ENCODE results near the gene SON.
"Not testable (repeated sequence)": the region's sequence is repeated elsewhere in the genome, so short reads cannot be mapped to it uniquely, and the experiment has no call there.

The SON gene

DNA sequence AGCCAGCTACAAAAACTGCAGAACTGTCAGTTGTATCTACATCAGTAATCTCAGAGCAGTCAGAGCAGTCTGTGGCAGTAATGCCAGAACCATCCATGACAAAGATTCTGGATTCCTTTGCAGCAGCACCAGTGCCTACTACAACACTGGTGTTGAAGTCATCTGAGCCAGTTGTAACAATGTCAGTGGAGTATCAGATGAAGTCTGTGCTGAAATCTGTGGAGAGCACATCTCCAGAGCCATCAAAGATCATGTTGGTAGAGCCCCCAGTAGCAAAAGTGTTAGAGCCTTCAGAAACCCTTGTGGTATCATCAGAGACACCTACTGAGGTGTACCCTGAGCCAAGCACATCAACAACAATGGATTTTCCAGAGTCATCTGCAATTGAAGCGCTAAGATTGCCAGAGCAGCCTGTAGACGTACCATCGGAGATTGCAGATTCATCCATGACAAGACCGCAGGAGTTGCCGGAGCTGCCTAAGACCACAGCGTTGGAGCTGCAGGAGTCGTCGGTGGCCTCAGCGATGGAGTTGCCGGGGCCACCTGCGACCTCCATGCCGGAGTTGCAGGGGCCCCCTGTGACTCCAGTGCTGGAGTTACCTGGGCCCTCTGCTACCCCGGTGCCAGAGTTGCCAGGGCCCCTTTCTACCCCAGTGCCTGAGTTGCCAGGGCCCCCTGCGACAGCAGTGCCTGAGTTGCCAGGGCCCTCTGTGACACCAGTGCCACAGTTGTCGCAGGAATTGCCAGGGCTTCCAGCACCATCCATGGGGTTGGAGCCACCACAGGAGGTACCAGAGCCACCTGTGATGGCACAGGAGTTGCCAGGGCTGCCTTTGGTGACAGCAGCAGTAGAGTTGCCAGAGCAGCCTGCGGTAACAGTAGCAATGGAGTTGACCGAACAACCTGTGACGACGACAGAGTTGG lies 7.3 kb downstream of the SON start:
- no peak for DNase-seq

DNA sequence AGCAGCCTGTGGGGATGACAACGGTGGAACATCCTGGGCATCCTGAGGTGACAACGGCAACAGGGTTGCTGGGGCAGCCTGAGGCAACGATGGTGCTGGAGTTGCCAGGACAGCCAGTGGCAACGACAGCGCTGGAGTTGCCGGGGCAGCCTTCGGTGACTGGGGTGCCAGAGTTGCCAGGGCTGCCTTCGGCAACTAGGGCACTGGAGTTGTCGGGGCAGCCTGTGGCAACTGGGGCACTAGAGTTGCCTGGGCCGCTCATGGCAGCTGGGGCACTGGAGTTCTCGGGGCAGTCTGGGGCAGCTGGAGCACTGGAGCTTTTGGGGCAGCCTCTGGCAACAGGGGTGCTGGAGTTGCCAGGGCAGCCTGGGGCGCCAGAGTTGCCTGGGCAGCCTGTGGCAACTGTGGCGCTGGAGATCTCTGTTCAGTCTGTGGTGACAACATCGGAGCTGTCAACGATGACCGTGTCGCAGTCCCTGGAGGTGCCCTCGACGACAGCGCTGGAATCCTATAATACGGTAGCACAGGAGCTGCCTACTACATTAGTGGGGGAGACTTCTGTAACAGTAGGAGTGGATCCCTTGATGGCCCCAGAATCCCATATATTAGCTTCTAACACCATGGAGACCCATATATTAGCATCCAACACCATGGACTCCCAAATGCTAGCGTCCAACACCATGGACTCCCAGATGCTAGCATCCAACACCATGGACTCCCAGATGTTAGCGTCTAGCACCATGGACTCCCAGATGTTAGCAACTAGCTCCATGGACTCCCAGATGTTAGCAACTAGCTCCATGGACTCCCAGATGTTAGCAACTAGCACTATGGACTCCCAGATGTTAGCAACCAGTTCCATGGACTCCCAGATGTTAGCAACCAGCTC lies 8.2 kb downstream of the SON start:
- DNase-seq: no peak

DNA sequence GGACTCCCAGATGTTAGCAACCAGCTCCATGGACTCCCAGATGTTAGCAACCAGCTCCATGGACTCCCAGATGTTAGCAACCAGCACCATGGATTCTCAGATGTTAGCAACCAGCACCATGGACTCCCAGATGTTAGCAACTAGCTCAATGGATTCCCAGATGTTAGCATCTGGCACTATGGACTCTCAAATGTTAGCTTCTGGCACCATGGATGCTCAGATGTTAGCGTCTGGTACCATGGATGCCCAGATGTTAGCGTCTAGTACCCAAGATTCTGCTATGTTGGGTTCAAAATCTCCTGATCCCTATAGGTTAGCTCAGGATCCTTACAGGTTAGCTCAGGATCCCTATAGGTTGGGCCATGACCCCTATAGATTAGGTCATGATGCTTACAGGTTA lies 8.8 kb downstream of the SON start:
- DNase-seq: no peak

DNA sequence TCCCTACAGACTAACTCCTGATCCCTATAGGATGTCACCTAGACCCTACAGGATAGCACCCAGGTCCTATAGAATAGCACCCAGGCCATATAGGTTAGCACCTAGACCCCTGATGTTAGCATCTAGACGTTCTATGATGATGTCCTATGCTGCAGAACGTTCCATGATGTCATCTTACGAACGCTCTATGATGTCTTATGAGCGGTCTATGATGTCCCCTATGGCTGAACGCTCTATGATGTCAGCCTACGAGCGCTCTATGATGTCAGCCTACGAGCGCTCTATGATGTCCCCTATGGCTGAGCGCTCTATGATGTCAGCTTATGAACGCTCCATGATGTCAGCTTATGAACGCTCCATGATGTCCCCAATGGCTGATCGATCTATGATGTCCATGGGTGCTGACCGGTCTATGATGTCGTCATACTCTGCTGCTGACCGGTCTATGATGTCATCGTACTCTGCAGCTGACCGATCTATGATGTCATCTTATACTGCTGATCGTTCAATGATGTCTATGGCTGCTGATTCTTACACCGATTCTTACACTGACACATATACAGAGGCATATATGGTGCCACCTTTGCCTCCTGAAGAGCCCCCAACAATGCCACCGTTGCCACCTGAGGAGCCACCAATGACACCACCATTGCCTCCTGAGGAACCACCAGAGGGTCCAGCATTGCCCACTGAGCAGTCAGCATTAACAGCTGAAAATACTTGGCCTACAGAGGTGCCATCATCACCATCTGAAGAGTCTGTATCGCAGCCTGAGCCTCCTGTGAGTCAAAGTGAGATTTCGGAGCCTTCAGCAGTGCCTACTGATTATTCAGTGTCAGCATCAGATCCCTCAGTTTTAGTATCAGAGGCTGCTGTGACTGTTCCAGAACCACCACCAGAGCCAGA lies 9.5 kb downstream of the SON start:
- no peak for DNase-seq

DNA sequence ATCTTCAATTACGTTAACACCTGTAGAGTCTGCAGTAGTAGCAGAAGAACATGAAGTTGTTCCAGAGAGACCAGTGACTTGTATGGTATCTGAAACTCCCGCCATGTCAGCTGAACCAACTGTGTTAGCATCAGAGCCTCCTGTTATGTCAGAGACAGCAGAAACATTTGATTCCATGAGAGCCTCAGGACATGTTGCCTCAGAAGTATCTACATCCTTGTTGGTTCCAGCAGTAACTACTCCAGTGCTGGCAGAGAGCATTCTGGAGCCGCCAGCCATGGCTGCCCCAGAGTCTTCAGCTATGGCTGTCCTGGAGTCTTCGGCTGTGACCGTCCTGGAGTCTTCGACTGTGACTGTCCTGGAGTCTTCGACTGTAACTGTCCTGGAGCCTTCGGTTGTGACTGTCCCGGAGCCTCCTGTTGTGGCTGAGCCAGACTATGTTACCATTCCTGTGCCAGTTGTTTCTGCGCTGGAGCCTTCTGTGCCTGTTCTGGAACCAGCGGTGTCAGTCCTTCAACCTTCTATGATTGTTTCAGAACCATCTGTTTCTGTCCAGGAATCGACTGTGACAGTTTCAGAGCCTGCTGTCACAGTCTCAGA lies 10.3 kb downstream of the SON start:
- no peak for DNase-seq

DNA sequence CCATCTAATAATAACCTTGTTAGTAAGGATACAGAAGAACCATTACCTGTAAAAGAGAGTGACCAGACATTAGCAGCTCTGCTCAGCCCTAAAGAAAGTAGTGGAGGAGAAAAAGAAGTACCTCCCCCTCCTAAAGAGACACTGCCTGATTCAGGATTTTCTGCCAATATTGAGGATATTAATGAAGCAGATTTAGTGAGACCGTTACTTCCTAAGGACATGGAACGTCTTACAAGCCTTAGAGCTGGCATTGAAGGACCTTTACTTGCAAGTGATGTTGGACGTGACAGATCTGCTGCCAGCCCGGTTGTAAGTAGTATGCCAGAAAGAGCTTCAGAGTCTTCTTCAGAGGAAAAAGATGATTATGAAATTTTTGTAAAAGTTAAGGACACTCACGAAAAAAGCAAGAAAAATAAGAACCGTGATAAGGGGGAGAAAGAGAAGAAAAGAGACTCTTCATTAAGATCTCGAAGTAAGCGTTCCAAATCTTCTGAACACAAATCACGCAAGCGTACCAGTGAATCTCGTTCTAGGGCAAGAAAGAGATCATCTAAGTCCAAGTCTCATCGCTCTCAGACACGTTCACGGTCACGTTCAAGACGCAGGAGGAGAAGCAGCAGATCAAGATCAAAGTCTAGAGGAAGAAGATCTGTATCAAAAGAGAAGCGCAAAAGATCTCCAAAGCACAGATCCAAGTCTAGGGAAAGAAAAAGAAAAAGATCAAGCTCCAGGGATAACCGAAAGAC lies 11.6 kb downstream of the SON start:
- DNase-seq: no peak

DNA sequence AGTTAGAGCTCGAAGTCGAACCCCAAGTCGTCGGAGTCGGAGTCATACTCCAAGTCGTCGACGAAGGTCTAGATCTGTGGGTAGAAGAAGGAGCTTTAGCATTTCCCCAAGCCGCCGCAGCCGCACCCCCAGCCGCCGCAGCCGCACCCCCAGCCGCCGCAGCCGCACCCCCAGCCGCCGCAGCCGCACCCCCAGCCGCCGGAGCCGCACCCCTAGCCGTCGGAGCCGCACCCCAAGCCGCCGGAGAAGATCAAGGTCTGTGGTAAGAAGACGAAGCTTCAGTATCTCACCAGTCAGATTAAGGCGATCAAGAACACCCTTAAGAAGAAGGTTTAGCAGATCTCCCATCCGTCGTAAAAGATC lies 12.1 kb downstream of the SON start:
- no peak for DNase-seq

DNA sequence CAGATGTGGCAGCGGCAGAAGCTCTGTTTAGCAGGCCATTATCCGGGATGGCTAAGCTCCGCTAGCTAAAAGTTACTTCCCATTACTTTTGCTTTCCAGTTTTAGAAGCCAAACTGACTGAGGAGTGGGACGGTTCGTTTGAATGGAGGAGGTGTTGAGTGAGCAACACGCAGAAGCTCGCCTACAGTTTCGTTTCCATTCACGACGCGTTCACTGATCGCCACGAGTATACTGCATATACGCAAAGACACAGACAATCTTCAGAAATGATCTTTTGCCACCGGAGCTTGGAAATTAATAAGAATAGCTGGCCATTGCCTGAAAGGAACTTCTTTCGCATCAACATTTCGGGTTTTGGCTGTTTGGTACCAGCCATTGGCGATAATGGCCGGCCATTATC lies 14.6 kb downstream of the SON start:
- no peak for DNase-seq

DNA sequence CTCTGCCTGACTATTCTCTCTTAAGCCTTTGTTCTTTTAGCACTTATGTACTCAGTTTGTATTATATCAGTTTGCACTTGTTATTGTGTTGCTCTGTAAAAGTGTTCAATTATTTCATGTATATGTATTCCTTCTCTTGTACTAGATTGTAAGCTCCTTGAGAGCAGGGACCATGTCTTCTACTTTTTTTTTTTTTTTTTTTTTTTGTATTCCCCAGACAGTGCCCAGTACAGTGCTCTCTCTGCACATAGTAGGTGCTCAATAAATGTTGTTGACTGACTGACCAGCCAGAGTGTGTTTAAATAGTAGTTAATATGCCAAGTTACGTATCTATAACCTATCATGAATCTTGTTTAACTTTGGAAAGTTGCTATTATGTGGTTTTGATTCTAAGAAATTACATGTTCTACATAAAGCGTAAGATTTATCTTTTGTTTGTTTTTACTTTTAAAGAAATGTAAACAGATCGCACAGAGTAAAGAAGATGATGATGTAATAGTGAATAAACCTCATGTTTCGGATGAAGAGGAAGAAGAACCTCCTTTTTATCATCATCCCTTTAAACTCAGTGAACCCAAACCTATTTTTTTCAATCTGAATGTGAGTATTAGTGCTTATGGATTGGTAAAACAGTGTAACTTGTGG lies 16.1 kb downstream of the SON start:
- no peak for DNase-seq

DNA sequence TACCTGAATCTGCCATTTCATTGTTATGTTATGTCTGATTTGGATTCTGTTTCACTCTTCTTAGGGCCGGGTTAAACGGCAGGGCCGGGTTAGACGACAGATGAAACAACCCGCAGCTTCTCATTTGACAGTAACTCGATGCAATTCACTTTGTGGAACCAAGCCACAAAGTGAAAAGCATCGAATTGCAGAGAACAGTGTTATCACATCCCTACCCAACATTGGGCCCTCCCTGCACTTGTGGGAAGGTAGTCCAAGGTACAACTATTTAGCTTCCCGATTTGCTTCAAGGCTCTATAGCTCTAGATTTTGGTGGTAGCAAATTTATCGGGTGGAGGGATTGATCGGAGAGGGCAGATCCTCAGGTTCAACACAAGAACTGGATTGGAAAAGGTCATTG lies 17.0 kb downstream of the SON start:
- DNase-seq: no peak

DNA sequence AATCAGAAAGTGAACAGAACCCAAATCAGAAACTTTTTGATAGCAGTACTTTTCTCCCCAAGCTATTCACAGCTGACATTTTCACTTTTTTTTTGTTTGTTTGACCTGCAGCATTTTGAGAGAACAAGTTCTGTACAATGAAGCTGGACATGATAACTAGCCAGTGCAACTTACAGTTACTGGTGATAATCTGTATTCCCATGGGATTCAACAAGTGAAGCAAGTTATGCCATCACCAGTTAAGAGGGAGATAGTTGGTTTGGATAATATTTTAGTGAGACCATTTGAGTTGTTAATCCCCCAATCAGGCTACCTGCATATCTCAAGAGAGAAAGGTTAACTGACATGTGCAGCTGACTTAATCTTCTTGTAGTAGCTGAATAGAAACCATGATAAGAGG lies 18.1 kb downstream of the SON start:
- no peak for DNase-seq

DNA sequence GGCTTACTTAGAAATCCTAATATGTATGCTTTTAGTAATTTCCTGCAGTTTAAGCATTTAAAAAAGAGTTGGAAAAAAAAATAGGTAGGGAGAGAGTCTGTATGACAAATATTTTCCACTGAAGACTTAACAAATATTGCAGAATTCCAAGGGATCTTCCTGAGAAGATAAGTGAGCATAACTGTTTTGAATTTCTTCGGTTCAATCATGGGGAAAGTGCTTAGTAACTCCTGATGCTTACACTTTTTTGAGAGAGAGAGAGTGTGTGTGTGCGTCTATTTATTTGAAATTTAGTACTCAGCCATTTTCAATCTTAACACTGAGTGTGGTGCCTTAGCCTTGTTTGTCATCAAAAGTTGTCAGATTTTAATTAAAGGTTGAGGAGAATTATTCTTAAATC lies 18.5 kb downstream of the SON start:
- no peak for DNase-seq

DNA sequence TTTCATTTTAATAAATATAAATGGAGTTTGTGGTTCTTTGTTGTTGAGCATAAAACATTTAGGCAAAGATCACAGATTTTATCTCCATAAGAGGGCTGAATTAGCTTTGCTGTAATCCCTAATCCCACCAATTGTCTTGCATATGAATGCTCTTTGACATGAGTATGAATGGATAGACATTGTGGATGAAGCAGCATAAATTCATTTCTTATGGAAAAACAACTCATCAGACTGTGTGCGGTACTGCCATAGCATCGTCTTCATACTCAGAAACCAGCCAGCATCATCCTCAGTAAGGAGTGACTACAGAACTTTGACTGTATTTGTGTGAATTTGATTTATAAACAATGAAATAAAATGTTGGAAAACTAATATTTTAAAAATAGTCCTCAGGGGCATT lies 19.6 kb downstream of the SON start:
- DNase-seq: no peak

DNA sequence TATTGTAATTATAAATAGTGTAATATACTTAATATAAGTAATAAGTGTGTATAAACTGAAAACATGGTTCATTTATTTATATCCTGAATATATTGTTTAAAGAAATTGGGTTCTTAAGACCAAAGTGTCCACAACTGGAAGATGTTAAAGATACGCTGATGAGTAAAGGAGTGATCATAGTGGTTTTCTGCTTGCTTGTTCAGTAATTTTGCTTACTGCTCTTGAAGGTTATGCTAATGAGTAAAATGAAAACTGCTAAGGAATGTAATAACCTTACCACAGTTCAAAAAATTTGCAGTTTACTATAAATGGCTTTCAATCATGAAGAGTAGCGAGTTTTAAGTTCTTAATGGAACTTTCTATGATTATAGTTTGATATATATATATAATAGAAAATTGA lies 23.7 kb downstream of the SON start:
- DNase-seq: no peak

DNA sequence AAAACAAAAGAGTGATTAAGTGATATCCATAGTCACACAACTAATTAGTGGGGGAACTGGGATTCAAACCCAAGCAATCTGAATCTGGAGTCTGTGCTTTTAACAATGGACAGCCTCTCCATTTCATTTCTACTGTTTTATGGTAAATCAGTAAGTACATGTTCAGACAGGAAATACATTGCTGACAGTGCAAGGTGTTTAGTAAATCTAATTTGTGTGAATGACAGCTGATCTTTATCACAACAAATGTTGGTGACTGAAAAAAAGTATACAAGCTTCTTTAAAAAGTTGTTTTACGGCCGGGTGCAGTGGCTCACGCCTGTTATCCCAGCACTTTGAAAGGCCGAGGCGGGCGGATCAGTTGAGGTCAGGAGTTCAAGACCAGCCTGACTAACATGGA lies 25.1 kb downstream of the SON start:
- DNase-seq: no peak

DNA sequence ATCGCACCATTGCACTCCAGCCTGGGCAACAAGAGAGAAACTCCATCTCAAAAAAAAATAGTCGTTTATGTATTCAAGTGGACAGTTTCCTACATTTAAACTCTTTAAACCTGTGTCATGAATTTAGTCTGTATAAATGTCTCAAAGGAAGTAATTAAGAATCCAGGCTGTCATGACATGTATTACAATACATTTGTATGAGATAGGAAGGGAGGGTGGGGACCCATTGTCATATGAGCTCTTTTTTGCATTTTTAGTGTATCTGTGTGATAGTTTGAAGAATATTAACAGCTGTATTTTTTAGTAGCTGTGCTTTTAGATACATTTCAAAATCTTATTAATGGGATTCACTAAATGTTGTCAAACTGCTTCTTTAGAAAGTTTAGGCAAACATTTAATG lies 25.6 kb downstream of the SON start:
- no peak for DNase-seq

DNA sequence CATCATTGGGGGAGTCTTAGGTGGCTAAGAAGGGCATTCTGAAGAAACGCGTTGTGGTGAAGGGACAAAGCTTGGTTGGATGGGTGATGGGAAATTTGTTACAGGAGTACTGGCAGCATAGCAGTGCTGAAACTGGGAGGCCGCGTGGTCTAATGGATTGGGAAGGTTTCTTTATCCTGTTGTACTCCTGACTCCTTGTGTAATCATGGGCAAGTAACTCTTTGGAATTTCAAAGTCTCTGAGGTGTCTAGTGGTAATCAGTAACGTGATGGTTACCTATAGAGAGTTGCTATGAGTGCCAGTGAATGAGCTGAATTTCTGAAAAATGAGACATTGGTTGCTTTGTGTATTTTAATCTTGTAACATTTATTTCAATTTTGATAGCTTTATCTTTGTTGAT lies 27.2 kb downstream of the SON start:
- DNase-seq: no peak

DNA sequence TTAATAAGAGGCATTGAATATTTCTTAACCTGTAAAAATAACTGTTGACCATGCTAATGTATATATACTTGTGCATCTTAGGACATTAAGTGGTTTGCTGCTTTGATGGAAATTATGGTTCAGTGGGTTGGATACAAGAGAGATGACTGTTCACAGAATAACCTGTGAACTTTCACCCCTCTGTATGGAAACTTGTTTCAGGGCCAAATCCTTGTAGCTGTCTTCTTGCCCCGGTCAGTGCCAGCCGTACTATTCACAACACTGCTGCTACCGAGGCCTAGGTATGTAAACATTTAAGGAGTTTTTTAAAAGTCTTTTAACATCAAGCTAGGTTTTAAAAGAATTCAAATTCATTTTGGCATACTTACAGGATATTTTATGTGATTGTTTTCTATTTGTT lies 29.5 kb downstream of the SON start:
- no peak for DNase-seq

DNA sequence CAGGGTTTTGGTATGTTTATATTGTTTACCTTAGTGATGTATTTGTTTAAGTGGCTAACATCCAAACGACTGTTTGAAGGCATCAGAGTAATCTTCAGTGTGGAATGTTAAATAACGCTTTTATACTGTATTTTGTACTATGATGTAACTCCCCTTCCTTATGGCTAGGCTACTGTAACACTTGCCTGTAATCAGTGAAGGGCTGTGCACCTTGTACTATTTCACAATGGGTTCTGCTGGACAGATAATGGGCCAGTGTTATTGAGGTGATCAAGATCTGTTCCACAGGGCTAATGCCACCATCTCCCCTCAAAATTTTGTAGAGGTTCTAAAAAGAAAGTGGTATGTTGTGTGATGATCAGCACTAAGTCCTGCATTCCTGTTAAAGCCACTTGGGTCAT lies 33.9 kb downstream of the SON start:
- DNase-seq: not testable (repeated sequence)

DNA sequence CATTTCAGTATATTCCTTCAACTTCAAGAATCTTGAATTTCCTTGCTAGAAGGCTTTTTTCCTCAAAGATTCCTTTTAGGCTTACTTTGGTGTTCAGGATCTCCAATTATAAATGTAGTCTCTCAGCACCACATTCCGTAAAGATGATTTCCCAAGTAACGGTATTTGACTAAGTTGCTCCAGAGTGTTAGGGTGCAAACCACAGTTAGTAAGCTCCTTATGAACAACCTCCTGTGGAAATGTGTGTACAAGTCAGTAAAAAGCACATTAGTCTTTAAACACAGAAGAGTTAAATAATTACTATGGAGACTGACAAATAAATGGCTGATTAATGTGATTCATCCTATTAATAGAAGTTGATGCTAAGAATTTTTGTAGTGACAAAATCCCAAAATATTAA lies 35.4 kb downstream of the SON start:
- DNase-seq: no peak

DNA sequence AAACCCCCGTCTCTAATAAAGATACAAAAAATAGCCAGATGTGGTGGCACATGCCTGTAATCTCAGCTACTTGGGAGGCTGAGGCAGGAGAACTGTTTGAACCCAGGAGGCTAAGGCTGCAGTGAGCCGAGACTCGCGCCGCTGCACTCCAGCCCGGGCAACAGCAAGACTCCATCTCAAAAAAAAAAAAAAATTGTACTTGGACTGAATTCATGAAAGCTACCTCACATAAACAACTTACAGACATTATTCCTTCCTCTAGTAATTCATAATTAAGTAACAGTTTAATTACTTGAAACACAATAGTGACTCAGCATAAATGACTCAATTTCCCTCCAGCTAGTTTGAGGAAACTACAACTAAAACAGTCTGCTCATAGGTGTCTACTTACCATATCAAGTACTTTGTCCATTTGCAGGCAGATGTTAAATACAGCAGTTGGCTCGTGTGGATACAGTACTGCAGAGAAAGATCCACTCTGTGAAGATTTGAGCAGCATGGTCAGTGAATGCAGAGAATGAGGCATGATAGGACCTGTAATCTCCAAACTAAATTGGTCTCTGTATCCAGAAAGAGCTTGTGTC lies 36.2 kb downstream of the SON start:
- no peak for DNase-seq

Measured in stimulated activated CD4-positive, alpha-beta T cell treated with anti-CD3 and anti-CD28 coated beads, Interleukin-2, amount 100 ng/mL, for 48 hours (primary cell).